GM08714 (cell line): ENCODE results near the gene RBMS3.

Source experiments
- H3K4me3 ChIP-seq: fragments of 200-500 bp; sonication (Bioruptor generic); 2 replicates; pipeline ENCODE4 v1.5.1; 2014; ENCODE audit warnings: mild to moderate bottlenecking, low read length, inconsistent platforms
- ZNF274 ChIP-seq: IDR thresholded peaks from 2 replicates; pipeline ENCODE4 v1.6.1; 2012; ENCODE audit warnings: mild to moderate bottlenecking, low read depth, low read length

Gene RBMS3

DNA sequence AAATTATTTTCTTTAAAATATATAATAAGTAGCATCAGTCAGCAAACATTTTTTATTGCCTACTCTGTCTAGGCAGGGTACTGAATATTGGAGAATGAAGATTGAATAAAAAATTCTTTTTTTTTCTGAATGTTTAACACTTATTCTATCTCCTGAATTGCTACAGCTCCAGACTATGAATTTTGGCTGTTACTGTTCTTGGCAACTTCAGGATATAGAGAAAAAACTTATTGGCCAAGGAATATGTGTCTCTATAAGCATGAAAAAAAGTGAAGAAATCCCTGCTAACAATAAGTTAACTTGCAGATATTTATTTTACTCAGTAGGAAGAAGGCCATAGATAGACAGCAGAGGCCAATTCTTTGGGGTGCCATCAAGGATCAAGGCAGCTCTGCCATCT, 309.6 kb downstream of the RBMS3 start:
- no peak overlapping the region for H3K4me3 ChIP-seq
- no peak for TF ChIP-seq ZNF274

DNA sequence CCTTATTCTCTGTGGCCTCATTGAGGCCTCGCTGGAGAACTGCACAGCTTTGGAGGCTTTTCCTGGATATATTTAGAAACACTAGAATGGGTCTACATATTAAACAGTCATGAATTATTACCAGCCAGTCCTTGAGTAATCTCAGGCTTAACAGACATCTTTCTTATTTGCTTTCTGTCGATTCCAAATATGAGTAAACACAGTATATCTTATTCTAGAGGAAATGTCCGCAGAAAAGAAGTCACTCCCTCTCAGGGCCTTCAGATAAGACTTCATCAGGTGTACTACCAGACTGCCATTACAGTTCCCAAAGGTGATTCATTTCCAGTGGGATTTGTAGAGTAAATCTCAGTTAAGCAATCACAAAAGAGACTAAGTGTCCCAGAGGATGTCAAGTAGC, 310.7 kb downstream of the RBMS3 start:
- TF ChIP-seq ZNF274: no peak
- H3K4me3 ChIP-seq: no peak overlapping the region

DNA sequence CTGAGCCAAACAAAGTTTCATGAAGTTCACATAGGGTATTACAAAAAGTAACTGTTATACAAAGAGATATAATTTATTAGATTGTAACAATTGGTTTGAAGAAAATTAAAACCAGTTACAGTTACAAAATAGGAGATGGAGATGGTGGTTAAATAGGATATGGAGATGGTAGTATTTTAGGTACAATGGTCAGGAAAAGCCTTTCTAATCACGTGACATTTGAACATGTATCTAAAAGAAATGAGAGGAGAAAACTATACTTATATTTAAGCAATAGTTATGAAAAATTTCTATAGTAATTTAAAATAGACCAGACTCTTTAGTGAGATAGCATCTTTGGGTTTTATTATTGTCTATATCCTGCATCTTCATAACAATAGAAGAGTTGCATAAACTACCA, 312.9 kb downstream of the RBMS3 start:
- no peak for TF ChIP-seq ZNF274
- H3K4me3 ChIP-seq: no peak overlapping the region

DNA sequence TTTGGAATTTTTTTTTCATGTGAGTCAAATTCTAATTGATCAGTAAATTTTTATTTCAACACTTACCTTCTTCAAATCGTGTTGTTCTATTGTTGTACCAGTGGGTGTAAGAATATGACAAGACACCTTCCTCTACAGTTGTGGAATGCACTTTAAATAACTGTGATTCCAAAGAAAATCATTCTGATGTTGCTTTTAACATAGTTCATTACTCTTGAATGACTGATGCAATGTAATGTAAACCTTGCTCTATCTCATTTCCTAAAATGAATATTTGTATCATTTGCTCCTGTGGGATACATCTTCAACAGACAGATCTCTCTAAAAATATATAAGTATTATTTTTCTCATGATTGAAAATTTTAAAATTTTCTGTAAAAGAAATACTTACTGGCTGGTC, 313.4 kb downstream of the RBMS3 start:
- no peak for TF ChIP-seq ZNF274
- H3K4me3 ChIP-seq: no peak overlapping the region

DNA sequence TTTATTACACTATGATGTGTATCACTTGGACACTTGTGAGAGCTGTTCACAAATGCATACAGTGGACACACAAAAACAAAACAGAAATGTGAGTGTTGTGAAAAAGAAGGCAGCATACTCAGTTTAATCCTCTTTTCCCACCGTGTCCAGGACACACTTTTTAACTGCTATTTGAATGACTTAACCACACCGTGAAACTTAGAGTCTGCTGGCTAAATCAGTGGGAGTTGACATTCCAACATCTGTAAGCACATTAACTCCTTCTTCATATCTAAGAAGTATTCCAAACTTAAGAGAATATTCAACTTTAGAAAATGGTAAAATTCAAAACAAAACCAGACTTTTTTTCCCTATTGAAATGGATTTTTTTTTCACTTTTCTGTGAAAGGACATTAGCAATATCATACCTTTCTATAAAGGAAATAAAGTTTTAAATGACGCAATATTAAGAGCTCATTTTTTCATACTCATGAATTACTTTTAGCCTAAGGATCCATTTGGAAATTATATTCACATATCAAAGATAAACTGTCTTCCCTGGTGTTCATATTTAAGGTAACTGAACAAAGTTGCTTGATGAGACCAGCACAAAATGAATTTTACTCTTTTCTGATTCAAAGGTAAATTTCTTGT, 316.6 kb downstream of the RBMS3 start:
- H3K4me3 ChIP-seq: no peak overlapping the region
- no peak for TF ChIP-seq ZNF274

DNA sequence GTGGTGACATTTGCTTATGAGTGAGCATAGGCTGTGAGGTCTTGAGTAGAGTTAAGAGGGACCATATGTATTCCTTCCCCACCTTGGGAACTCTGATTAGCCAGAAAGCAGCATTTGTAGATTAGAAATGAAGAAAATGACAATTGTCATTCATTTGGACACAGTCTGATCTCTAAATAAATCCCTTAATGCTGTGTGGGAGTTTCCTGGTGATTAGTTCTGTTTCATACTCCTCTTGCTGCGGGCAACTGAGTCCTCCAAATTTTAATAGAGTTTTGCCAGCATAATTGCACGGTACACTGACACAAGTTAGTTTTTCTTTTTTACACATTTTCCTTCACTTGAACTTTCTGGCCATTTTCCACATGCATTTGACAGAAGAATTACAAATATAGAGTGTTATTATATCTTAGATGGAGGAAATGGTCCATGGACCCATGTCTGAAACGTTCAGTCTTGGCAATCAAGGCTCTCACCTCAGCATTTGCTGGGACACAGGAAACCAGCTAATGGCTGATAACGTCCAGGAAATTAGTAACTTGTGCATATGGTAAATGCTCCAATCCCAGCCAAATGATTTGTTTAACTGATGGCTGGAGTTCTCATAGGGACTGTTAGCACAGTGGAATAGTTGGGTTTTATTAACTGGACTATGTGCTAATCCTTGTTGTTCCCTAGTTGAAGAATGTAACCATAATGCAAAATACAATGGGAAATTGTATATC, 321.2 kb downstream of the RBMS3 start:
- TF ChIP-seq ZNF274: no peak
- H3K4me3 ChIP-seq: no peak overlapping the region

DNA sequence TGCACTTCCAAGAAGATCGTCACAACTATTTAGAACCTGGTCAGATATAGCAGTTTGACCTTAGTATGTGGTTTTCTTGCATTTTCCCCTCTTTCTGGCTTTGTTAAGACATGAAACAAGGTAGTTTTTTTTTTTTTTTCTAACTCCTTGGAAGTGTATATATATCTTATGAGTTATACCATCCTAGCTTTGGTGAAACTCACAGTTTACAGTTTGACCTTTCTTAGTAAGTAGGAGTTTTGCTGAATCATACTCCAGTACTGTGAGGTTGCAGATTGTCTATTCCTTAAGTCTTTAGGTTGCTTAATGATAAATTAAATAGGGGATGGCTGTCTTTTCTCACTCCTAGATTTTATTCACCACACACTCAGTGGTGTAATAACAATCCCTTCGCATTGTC, 325.0 kb downstream of the RBMS3 start:
- H3K4me3 ChIP-seq: no peak overlapping the region
- no peak for TF ChIP-seq ZNF274

DNA sequence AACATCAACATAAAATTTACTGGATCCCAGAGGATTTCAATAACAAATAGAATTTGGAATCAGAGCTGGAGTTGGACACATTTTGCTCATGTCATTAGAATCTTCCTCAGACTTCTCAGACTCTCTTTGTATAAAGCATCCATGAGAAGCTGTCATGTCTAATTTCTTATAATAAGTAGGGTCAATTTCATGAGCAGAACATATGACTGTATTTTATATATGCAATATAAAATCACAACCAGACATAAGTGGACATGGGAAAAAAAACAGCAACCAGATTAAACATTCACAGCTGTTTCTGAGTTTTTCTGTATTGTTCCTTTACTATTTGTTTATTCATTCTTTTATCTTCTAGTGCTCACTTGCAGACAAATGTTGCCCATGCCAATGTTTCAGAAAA, 325.5 kb downstream of the RBMS3 start:
- no peak overlapping the region for H3K4me3 ChIP-seq
- no peak for TF ChIP-seq ZNF274

DNA sequence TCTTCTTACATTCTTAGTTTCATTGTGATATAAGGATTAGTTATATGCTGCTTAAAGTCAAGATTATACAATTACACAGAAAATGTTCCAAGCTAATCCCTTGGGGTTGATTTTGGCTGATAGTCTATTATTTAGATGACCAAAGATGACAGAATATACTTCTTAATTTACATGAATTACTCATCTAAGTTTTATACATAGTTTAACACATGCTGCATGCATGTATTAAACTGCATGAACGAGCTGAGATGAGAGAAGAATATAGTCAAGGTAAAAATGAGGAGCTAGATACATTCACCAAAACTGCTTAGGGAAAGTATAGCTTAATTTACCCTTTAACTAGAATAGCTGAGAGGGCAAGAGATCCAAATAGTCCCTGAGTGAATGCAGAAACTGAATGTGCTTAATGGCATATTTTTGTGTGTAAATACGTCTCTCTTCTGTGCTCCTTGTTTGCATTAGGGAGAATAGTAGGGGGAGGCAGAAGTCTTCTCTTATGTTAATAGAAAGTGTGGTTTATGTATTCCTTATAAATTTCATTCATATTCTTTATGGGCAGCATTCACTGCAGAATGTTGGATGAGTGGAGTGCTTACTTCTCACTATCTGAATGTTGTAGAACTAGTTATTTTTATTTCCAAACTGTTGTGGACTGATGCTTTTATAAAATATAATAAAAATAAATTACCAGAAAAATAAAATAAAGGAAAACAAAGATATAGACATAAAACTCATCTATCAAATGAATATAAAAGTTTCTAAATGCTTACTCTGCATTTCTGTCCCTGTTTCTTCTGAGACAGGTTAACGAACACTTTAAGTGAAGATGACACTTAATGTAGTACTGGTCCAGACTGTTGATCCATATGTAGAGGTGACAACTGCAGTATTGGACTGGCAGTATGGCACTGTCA, 327.8 kb downstream of the RBMS3 start:
- no peak for TF ChIP-seq ZNF274
- H3K4me3 ChIP-seq: no peak overlapping the region

DNA sequence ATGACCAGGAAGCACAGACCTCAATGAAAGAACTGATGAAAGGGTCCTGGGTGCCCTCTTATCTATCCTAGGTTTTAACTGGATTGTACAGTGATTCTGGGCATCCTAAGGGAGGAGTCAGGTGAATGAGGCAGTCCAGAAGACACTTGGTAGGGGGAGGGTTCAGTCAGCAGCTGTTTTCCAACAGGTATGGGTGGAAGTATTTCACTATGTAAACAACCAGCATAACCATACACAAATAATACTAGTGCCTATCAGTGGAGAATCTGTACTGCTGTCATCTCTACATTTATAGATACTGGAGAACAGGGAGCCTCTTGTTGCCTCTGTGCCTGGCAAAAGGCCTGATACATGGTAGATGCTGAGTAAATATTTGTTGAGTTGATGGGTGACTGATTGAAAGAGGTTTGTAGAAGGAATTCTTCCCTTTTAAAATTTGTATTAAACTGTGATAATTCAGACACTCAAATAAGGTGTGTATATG, 328.5 kb downstream of the RBMS3 start:
- no peak for TF ChIP-seq ZNF274
- H3K4me3 ChIP-seq: no peak overlapping the region

DNA sequence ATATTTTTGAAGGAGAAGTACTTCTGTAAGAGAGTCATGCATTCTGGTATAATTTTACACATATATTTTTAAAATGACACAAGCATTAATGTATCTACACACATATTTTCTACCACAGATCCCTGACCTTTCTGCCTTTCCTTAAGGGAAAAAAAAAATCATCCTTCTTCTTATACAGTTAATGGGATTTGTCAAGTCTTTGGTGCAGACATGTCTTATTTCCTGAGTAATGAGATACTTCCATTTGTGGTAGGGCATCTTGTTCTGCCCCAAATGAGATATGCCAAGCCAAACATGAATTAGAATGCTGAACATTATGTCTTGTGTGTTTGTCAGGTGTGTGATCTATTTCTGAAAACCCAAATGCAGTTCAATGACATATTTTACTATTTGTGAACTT, 329.9 kb downstream of the RBMS3 start:
- H3K4me3 ChIP-seq: no peak overlapping the region
- no peak for TF ChIP-seq ZNF274

DNA sequence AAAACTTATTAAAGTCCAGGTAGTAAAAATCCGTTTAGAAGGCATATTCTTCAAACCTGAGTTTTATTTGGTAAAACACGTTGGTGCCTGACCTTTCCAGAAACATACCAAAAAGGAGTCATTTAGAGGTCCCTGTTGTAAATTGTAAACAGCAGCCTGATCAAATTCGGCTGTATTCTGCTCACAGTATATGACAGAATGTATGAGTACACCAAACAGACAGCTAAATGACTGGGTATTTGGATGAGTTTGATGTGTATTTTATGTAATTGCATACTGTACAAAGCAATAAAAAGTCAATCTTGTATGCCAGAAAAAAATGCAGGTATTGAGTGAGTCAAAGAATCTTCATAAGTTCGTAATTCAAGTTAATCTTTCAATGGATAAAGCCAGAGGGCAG, 330.4 kb downstream of the RBMS3 start:
- TF ChIP-seq ZNF274: no peak
- H3K4me3 ChIP-seq: no peak overlapping the region

DNA sequence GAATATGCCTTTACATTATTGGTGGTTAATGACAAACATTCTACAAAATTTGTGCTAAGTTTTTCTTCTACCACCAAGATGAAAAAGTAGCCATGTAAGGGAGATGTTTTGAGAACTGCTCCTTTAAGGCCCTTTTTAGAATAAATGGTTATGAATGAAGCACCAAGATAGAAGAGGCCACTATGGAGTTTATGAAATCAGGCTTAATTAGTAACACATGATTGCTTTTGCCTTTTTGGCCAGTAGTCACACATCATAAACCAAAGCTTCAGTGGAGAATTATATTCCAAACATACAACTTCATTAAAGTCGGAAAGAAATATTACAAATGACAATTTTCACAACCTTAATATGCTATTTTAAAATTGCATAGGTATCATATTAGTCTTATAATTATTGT, 331.7 kb downstream of the RBMS3 start:
- no peak overlapping the region for H3K4me3 ChIP-seq
- TF ChIP-seq ZNF274: no peak

DNA sequence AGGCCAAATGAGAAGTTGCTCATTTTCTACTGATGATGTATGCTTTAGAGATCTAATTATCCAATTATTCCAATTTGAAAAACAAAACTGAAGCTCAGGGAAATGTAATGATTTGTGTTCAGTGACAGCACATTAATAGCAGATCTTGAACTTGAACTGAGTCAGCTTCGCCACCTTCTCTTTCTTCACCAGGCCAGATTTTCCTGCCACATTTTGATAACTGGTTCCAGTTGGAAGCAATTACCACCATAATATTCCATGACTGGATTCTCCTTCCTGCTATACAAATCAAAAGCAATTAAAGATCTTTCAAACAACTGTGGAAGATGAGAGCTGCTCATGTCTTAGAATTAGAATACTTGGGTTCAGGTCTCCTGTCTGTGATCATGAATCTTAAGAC, 334.1 kb downstream of the RBMS3 start:
- TF ChIP-seq ZNF274: no peak
- H3K4me3 ChIP-seq: no peak overlapping the region
